Placental pericyte (primary cell): ENCODE data around the gene ZNF829. TPM values are rescaled to one million over a fixed set of nuclear protein-coding genes. Genes with fewer than 3 reads are reported as not detected.

Experiments
- small RNA-seq: library from RNA; depleted of rRNA; stranded (forward); fragments of <200 nt; gene quantifications from one replicate; pipeline ENCODE3, GENCODE V24; 2012; ENCODE audit warnings: low replicate concordance
- total RNA-seq: library from RNA; depleted of rRNA; stranded (reverse); fragments of >200 nt; gene quantifications from 2 replicates; pipeline ENCODE4 v1.2.3, GENCODE V29; 2012

ZNF829 gene
- total RNA-seq: 2.4 and 4.4 TPM in 2 replicates

GRCh38 chr19:36915992-36916830, at the start of gene ZNF829, which contains the start of gene ZNF568:
ZNF829 (minus strand) TSS chr19:36916291; CDS start chr19:36915167, 1,124 bp downstream.
ZNF568 (plus strand) TSS chr19:36916332; CDS start chr19:36922771, 6,439 bp downstream.

DNA sequence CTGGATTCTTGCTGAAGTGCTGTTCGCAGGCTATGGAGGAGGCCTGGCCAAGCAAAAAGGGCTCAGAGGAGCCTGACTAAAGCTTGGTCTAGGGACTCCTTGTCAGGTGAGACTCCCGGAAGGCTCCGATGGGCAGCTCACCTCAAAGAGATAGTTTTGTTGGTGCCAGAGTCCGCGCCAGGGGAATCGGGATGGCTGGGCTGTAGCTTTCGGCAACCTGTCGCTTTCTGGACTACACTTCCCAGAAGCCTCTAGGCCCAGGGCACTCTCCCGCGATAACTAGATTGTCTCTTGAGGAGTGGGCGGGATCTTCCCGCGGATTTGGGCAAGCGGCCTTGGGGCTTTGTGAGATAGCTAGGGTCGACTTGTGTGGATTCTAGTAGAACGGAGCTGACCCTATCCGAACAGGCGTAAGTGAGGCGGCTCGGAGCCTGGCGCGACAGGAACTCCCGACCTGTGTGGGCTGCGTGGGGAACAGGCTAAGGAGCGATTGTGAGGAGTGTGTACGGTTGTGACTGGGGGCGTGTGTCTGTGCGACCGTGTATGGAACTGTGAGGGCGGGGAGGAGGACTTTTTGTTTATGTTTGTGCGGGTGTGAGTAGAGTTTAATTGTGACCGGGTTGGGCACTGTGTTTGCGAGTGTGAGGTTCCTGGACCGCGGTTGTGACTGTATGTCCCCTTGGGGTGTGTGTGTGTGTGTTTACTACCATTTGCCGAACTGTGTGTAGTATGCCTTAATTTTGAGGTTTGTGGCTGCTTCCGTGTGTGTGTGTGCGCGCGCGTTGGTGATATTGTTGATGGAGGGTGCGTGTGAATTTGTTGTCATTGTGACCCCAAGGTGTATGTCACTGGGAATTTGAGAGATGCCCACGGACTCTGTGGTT, 65.3 kb downstream of the ZNF829 start, which contains the start of gene ZNF345:
Gene ZNF345 (plus strand): TSS at position 318 of the 884 bp plus-strand sequence. CDS start 25,955 bp downstream, outside the sequence.

Small RNA genes within 50 kb of the gene (small RNA-seq; reads per million reads assigned to genes)
- not detected for gene RF00019

Other genes starting within 250 kb of the ZNF829 start
- 8.2 and 9.2 TPM in 2 replicates for gene ZNF461, start 249.5 kb downstream of the ZNF829 start, total RNA-seq
- gene ZNF567, start 228.7 kb downstream of the ZNF829 start, total RNA-seq: 5.7 and 5.9 TPM in 2 replicates
- 4.2 and 9.2 TPM in 2 replicates for gene ZNF850, start 143.5 kb downstream of the ZNF829 start, total RNA-seq
- gene ZNF790, start 77.9 kb downstream of the ZNF829 start, total RNA-seq: 2.4 and 6.3 TPM in 2 replicates
- gene ZNF345, start 65.4 kb downstream of the ZNF829 start, total RNA-seq: 1.4 and 2.4 TPM in 2 replicates
- 9.0 and 9.6 TPM in 2 replicates for gene ZNF568, start within 50 bp of the ZNF829 start, total RNA-seq
- gene ZNF420, start 162.1 kb upstream of the ZNF829 start, total RNA-seq: 4.6 and 6.3 TPM in 2 replicates